ENCODE measurements around the gene CLIP4. TPM values are rescaled to one million over a fixed set of nuclear protein-coding genes. Genes with fewer than 3 reads are reported as not detected.

The CLIP4 gene
- total RNA-seq, 2 experiments from 2014 or later = 36.8 to 39.4 TPM

GRCh38 chr2:29226808-29227207, 111.6 kb downstream of the CLIP4 start:
- Mint-ChIP-seq H3K27ac (no peak overlapping the region), H3K9me3 (no peaks in the 10 kb centered on the region), H3K36me3 (ENCODE audit: low read depth) (no peaks in the 10 kb centered on the region), H3K27me3 (peaks cover 20% of the 10 kb centered on the region), H3K4me1 (ENCODE audit: low read depth) (no peaks in the 10 kb centered on the region), H3K4me3 (no peak overlapping the region)
- TF ChIP-seq CTCF (IDR thresholded peaks at IDR 0.05) = no peak
- Histone ChIP-seq H3K9me3 (ENCODE audit: control insufficient read depth in 1 of 2, insufficient read depth in 1 of 2, low read length in 2 of 2) (no peaks in the 10 kb centered on the region), H3K4me3 (ENCODE audit: low read length) (no peak overlapping the region), H3K4me1 (ENCODE audit: insufficient read depth, low read length) (no peaks in the 10 kb centered on the region), H3K36me3 (ENCODE audit: insufficient read depth, low read length) (no peaks in the 10 kb centered on the region), H3K27me3 (ENCODE audit: control insufficient read depth in 1 of 2, insufficient read depth in 2 of 2, low read length in 2 of 2) (peaks cover 2 to 10% of the 10 kb centered on the region in 2 experiments), H3K27ac (ENCODE audit: low read depth in 1 of 2, low read length in 2 of 2) (no peak overlapping the region)
- ChIA-PET POLR2A (no interaction called here), CTCF (no interaction called here)
- ATAC-seq (ENCODE audit: poor library complexity) (no peak), DNase-seq (no peak)
- intact Hi-C loops (cut with DNase I, micrococcal nuclease) = no loop called here

- H3K9me3 ChIP-seq (ENCODE audit: control insufficient read depth in 1 of 2, insufficient read depth in 1 of 2, low read length in 2 of 2) = no peaks in the 10 kb centered on the region
- peaks cover 2 to 10% of the 10 kb centered on the region in 2 experiments for H3K27me3 ChIP-seq (ENCODE audit: control insufficient read depth in 1 of 2, insufficient read depth in 2 of 2, low read length in 2 of 2)
- Mint-ChIP-seq H3K9me3 (no peaks in the 10 kb centered on the region), H3K36me3 (ENCODE audit: low read depth) (no peaks in the 10 kb centered on the region), H3K4me3 (no peak overlapping the region), H3K27ac (no peak overlapping the region), H3K4me1 (ENCODE audit: low read depth) (no peaks in the 10 kb centered on the region), H3K27me3 (peaks cover 20% of the 10 kb centered on the region)
- H3K36me3 ChIP-seq (ENCODE audit: insufficient read depth, low read length) = no peaks in the 10 kb centered on the region
- H3K4me1 ChIP-seq (ENCODE audit: insufficient read depth, low read length) = no peaks in the 10 kb centered on the region
- ChIA-PET CTCF (no interaction called here), POLR2A (no interaction called here)
- no peak overlapping the region for H3K4me3 ChIP-seq (ENCODE audit: low read length)
- ATAC-seq (ENCODE audit: poor library complexity) = no peak
- no peak for DNase-seq
- no peak overlapping the region for H3K27ac ChIP-seq (ENCODE audit: low read depth in 1 of 2, low read length in 2 of 2)
- intact Hi-C loops (cut with DNase I, micrococcal nuclease) = no loop called here
- no peak for TF ChIP-seq CTCF (IDR thresholded peaks at IDR 0.05)
These were observed 112.9 kb downstream of the CLIP4 start for GRCh38 chr2:29227935-29228675.

- ChIA-PET POLR2A (no interaction called here), CTCF (no interaction called here)
- Mint-ChIP-seq H3K4me3 (no peak overlapping the region), H3K4me1 (ENCODE audit: low read depth) (no peaks in the 10 kb centered on the region), H3K27me3 (peaks cover 20% of the 10 kb centered on the region), H3K36me3 (ENCODE audit: low read depth) (no peaks in the 10 kb centered on the region), H3K27ac (no peak overlapping the region), H3K9me3 (no peaks in the 10 kb centered on the region)
- H3K36me3 ChIP-seq (ENCODE audit: insufficient read depth, low read length) = no peaks in the 10 kb centered on the region
- H3K27ac ChIP-seq (ENCODE audit: low read depth in 1 of 2, low read length in 2 of 2) = no peak overlapping the region
- H3K9me3 ChIP-seq (ENCODE audit: control insufficient read depth in 1 of 2, insufficient read depth in 1 of 2, low read length in 2 of 2) = no peaks in the 10 kb centered on the region
- no peak for TF ChIP-seq CTCF (IDR thresholded peaks at IDR 0.05)
- no peaks in the 10 kb centered on the region for H3K4me1 ChIP-seq (ENCODE audit: insufficient read depth, low read length)
- no peak overlapping the region for H3K4me3 ChIP-seq (ENCODE audit: low read length)
- no peak for ATAC-seq (ENCODE audit: poor library complexity)
- no peak for DNase-seq
- peaks cover 2 to 10% of the 10 kb centered on the region in 2 experiments for H3K27me3 ChIP-seq (ENCODE audit: control insufficient read depth in 1 of 2, insufficient read depth in 2 of 2, low read length in 2 of 2)
- intact Hi-C loops (cut with DNase I, micrococcal nuclease) = no loop called here
These were observed 113.7 kb downstream of the CLIP4 start for GRCh38 chr2:29228947-29229346.
